Measurements from ENCODE around the gene MT3. TPM values are rescaled to one million over a fixed set of nuclear protein-coding genes. Genes with fewer than 3 reads are reported as not detected.

The MT3 gene
- total RNA-seq, 1 donor from 2014 or later = not detected

DNA sequence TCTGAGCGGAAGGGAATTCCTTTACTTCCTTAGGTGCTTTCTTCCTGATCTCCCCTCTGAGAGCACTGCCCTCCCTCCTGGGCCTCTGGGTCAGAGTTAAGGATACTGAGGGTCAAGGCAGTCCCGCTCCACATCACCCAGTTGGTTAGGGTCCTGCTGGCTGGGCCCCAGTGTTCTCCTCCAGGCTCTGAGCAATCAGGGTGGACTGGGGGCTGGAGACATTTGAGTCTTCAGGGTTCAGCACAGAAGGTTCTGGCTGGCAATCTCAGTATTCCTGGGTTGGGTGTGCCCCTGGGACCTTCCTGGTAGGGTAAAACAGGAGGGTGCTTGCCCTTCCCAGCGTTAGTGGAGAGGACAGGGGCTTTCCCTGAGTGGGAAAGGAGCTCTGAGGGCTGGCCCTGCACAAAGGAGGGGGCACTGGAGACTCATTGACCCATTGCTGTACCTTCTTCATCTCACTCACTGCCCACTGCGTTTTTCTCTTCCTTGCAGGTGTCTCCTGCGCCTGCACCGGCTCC lies 43.6 kb downstream of the MT3 start:
- Histone ChIP-seq H2AFZ (replicated peaks) (no peak overlapping the region), H3K9ac (no peak overlapping the region), H3K36me3 (no peaks in the 10 kb centered on the region), H3K4me3 (peak overlapping the region; percentile 47), H3K9me3 (ENCODE audit: low read depth) (no peaks in the 10 kb centered on the region), H3K27ac (no peak overlapping the region), H3K4me2 (peak overlapping the region; percentile 83), H3K4me1 (peaks cover 16% of the 10 kb centered on the region), H3K27me3 (peaks cover 100% of the 10 kb centered on the region), H3K79me2 (ENCODE audit: low read depth) (no peaks in the 10 kb centered on the region), H4K20me1 (ENCODE audit: low read depth) (peaks cover 71% of the 10 kb centered on the region), H3F3A (ENCODE audit: low read depth) (no peaks in the 10 kb centered on the region)
- no peak for DNase-seq (ENCODE audit: low spot score)
- Mint-ChIP-seq H3K4me3 (peak overlapping the region; percentile 72), H3K27ac (no peak overlapping the region), H3K27me3 (ENCODE audit: insufficient read depth, low read depth) (peaks cover 88% of the 10 kb centered on the region), H3K36me3 (no peaks in the 10 kb centered on the region), H3K4me1 (peaks cover 17% of the 10 kb centered on the region), H3K9me3 (peaks cover 3% of the 10 kb centered on the region)
- no peak for TF ChIP-seq EZH2 (IDR thresholded peaks at IDR 0.05)
- TF ChIP-seq EZH2phosphoT487 (IDR thresholded peaks at IDR 0.05) = no peak

DNA sequence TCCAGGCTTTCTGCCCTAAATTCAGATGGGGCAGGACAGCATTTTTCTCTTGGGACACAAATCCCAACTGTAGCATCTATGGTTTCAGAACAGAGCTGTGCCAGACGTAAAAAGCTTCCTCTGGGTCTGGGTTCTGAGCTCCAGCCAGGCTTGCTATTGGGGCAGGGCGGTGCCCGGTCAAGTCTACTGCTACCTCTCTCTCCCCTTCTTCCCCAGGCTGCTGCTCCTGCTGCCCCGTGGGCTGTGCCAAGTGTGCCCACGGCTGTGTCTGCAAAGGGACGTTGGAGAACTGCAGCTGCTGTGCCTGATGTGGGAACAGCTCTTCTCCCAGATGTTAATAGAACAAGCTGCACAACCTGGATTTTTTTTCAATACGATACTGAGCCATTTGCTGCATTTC lies 44.2 kb downstream of the MT3 start:
- Mint-ChIP-seq H3K9me3 (peaks cover 3% of the 10 kb centered on the region), H3K4me3 (no peak overlapping the region), H3K27me3 (ENCODE audit: insufficient read depth, low read depth) (peaks cover 92% of the 10 kb centered on the region), H3K27ac (no peak overlapping the region), H3K36me3 (no peaks in the 10 kb centered on the region), H3K4me1 (peaks cover 17% of the 10 kb centered on the region)
- H3K27me3 ChIP-seq = peaks cover 100% of the 10 kb centered on the region
- no peak overlapping the region for H2AFZ ChIP-seq (replicated peaks)
- H4K20me1 ChIP-seq (ENCODE audit: low read depth) = peaks cover 73% of the 10 kb centered on the region
- no peak for DNase-seq (ENCODE audit: low spot score)
- no peak overlapping the region for H3K4me2 ChIP-seq
- H3K9ac ChIP-seq = no peak overlapping the region
- no peaks in the 10 kb centered on the region for H3K36me3 ChIP-seq
- no peaks in the 10 kb centered on the region for H3F3A ChIP-seq (ENCODE audit: low read depth)
- H3K9me3 ChIP-seq (ENCODE audit: low read depth) = no peaks in the 10 kb centered on the region
- TF ChIP-seq EZH2 (IDR thresholded peaks at IDR 0.05) (no peak), EZH2phosphoT487 (IDR thresholded peaks at IDR 0.05) (no peak)
- TF ChIP-seq, protein P1, sequence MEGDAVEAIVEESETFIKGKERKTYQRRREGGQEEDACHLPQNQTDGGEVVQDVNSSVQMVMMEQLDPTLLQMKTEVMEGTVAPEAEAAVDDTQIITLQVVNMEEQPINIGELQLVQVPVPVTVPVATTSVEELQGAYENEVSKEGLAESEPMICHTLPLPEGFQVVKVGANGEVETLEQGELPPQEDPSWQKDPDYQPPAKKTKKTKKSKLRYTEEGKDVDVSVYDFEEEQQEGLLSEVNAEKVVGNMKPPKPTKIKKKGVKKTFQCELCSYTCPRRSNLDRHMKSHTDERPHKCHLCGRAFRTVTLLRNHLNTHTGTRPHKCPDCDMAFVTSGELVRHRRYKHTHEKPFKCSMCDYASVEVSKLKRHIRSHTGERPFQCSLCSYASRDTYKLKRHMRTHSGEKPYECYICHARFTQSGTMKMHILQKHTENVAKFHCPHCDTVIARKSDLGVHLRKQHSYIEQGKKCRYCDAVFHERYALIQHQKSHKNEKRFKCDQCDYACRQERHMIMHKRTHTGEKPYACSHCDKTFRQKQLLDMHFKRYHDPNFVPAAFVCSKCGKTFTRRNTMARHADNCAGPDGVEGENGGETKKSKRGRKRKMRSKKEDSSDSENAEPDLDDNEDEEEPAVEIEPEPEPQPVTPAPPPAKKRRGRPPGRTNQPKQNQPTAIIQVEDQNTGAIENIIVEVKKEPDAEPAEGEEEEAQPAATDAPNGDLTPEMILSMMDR (IDR thresholded peaks at IDR 0.05) = no peak
- no peaks in the 10 kb centered on the region for H3K79me2 ChIP-seq (ENCODE audit: low read depth)
- H3K4me1 ChIP-seq = peaks cover 16% of the 10 kb centered on the region
- no peak overlapping the region for H3K27ac ChIP-seq
- no peak overlapping the region for H3K4me3 ChIP-seq

DNA sequence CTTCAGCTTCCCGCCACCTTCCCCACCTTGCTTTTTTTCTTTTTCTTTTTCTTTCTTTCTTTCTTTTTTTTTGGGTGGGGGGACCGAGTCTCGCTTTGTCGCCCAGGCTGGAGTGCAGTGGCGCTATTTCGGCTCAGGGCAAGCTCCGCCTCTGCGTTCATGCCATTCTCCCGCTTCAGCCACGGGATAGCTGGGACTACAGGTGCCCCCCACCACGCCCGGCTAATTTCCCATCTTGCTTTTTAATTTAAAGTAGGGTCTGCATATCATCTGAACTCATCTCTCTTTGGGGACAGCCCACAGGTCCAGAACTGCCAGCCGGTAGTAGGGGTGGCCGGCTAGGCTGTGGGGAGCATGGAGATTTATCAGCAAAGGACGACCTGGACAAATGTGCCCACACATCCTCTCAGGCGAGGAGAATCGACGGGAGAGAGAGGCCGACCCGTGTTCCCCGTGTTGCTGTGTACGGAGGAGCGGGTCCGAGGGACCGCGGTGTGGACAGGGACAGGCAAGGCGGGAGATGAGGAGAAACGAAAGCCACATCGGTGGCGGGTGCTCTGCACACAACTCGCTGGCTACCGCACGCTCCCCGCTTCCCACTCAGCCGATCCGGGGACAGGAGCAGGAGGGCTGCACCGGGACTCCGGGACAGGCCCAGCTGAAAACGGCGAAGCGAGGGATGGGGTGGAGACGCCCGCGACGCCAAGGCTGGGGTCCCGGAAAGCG lies 45.5 kb downstream of the MT3 start:
- H3K4me1 ChIP-seq = peaks cover 16% of the 10 kb centered on the region
- Mint-ChIP-seq H3K36me3 (no peaks in the 10 kb centered on the region), H3K9me3 (peaks cover 3% of the 10 kb centered on the region), H3K27me3 (ENCODE audit: insufficient read depth, low read depth) (peaks cover 92% of the 10 kb centered on the region), H3K4me3 (peak overlapping the region; percentile 54), H3K27ac (no peak overlapping the region), H3K4me1 (peaks cover 16% of the 10 kb centered on the region)
- no peaks in the 10 kb centered on the region for H3K9me3 ChIP-seq (ENCODE audit: low read depth)
- peak overlapping the region; percentile 19 for H3K4me3 ChIP-seq
- no peaks in the 10 kb centered on the region for H3K79me2 ChIP-seq (ENCODE audit: low read depth)
- H3K27me3 ChIP-seq = peaks cover 100% of the 10 kb centered on the region
- TF ChIP-seq EZH2phosphoT487 (IDR thresholded peaks at IDR 0.05) (peak; percentile 99), EZH2 (IDR thresholded peaks at IDR 0.05) (peak; percentile 100)
- TF ChIP-seq, protein P1 (IDR thresholded peaks at IDR 0.05) = no peak
- peaks cover 69% of the 10 kb centered on the region for H4K20me1 ChIP-seq (ENCODE audit: low read depth)
- no peaks in the 10 kb centered on the region for H3F3A ChIP-seq (ENCODE audit: low read depth)
- peak; percentile 42 for DNase-seq (ENCODE audit: low spot score)
- peak overlapping the region; percentile 65 for H3K4me2 ChIP-seq
- H3K36me3 ChIP-seq = no peaks in the 10 kb centered on the region
- H2AFZ ChIP-seq (replicated peaks) = peak overlapping the region; percentile 17
- H3K27ac ChIP-seq = no peak overlapping the region
- no peak overlapping the region for H3K9ac ChIP-seq

DNA sequence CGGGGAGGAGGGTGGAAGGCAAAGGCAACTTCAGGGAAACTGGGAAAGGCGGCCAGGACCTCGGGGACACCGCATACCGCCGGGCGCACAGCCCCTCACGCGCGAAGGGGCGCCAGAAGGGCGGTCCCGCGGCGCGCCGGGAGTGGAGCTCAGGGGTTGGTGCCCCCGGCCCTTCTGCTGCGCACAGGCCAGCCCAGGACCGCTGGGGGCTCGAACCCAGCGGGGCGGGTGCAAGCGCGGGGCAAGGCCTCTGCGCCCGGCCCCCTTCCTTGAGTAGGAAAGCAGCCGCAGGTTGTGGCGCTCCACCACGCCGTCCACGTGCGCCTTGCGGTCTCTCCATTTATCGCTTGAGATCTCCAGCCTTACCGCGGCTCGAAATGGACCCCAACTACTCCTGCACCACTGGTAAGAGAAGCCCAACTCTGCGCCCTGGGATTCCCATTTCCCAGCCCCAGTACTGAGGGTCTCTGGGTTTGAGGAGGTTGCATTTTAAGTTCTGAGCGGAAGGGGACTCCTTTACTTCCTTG lies 46.2 kb downstream of the MT3 start:
- Histone ChIP-seq H3K4me3 (peak overlapping the region; percentile 19), H3F3A (ENCODE audit: low read depth) (no peaks in the 10 kb centered on the region), H3K4me1 (peaks cover 16% of the 10 kb centered on the region), H3K36me3 (no peaks in the 10 kb centered on the region), H4K20me1 (ENCODE audit: low read depth) (peaks cover 69% of the 10 kb centered on the region), H3K9me3 (ENCODE audit: low read depth) (no peaks in the 10 kb centered on the region), H3K4me2 (peak overlapping the region; percentile 65), H3K27me3 (peaks cover 100% of the 10 kb centered on the region), H3K9ac (no peak overlapping the region), H2AFZ (replicated peaks) (peak overlapping the region; percentile 17), H3K79me2 (ENCODE audit: low read depth) (no peaks in the 10 kb centered on the region), H3K27ac (no peak overlapping the region)
- no peak for DNase-seq (ENCODE audit: low spot score)
- no peak overlapping the region for H3K27ac Mint-ChIP-seq
- TF ChIP-seq EZH2 (IDR thresholded peaks at IDR 0.05) = peak; percentile 99
- peak; percentile 95 for TF ChIP-seq EZH2phosphoT487 (IDR thresholded peaks at IDR 0.05)
- TF ChIP-seq, protein P1 (IDR thresholded peaks at IDR 0.05) = no peak
- no peaks in the 10 kb centered on the region for H3K36me3 Mint-ChIP-seq
- H3K27me3 Mint-ChIP-seq (ENCODE audit: insufficient read depth, low read depth) = peaks cover 92% of the 10 kb centered on the region
- peaks cover 17% of the 10 kb centered on the region for H3K4me1 Mint-ChIP-seq
- H3K4me3 Mint-ChIP-seq = no peak overlapping the region
- H3K9me3 Mint-ChIP-seq = peaks cover 3% of the 10 kb centered on the region

Measured in neural progenitor cell (in vitro differentiated cells).